GM12874 (cell line): ENCODE results near the gene UNC45A.

Experiments
- TF ChIP-seq, protein P1 (sequence below): IDR thresholded peaks from 2 replicates; pipeline ENCODE4 v1.5.1; 2011; ENCODE audit warnings: low read depth, mild to moderate bottlenecking, control low read depth, low read length, moderate library complexity; ENCODE audit not compliant: insufficient read depth

Gene UNC45A

GRCh38 chr15:90967206-90967605, 32.1 kb downstream of the UNC45A start:
- TF ChIP-seq, protein P1, sequence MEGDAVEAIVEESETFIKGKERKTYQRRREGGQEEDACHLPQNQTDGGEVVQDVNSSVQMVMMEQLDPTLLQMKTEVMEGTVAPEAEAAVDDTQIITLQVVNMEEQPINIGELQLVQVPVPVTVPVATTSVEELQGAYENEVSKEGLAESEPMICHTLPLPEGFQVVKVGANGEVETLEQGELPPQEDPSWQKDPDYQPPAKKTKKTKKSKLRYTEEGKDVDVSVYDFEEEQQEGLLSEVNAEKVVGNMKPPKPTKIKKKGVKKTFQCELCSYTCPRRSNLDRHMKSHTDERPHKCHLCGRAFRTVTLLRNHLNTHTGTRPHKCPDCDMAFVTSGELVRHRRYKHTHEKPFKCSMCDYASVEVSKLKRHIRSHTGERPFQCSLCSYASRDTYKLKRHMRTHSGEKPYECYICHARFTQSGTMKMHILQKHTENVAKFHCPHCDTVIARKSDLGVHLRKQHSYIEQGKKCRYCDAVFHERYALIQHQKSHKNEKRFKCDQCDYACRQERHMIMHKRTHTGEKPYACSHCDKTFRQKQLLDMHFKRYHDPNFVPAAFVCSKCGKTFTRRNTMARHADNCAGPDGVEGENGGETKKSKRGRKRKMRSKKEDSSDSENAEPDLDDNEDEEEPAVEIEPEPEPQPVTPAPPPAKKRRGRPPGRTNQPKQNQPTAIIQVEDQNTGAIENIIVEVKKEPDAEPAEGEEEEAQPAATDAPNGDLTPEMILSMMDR = no peak

- TF ChIP-seq, protein P1 = no peak
These were observed 33.3 kb downstream of the UNC45A start for GRCh38 chr15:90968434-90968833.

DNA sequence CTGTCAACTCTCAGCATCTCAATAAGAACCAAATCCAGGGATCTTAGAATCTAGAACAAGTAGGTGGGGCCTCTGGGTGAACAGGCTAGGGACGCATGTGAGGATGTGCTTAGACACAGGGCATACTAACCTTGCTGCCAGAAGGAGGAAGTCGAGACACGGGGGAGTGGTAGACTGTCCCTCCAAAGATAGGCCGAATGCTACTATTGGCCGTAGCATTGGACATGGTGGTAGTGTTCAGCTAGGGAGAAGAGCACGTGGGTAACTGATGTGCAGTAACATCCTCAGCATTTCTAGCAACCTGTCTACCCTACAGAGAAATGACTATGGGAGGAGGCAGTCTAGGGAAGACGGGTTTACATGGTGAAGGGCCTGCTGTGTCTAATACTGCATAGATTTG, 35.2 kb downstream of the UNC45A start:
- TF ChIP-seq, protein P1 = no peak

GRCh38 chr15:90972133-90972532, 37.0 kb downstream of the UNC45A start:
- TF ChIP-seq, protein P1 = no peak

- TF ChIP-seq, protein P1 = no peak
These were observed 39.1 kb downstream of the UNC45A start for GRCh38 chr15:90974216-90974615.

DNA sequence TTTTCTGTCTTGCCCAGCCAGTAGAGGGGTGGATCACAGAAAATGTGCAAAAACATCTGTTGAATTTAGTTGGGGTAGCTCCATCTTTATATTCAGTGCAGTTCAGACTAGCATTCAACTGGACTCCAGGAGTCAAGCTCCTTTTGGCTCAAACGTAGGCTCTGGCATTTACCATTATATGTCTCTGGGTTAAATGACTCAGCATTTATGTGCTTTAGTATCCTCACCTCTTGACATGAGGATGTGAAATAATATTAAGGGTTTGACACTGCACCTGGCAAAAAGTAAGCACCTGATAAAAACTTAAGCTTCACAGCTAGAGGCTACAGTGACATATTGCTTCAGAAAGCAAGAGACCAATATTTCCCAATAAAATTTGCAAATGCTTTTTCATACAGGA, 44.5 kb downstream of the UNC45A start:
- TF ChIP-seq, protein P1 = no peak

- TF ChIP-seq, protein P1 = no peak
These were observed 46.6 kb downstream of the UNC45A start for GRCh38 chr15:90981681-90982080.

DNA sequence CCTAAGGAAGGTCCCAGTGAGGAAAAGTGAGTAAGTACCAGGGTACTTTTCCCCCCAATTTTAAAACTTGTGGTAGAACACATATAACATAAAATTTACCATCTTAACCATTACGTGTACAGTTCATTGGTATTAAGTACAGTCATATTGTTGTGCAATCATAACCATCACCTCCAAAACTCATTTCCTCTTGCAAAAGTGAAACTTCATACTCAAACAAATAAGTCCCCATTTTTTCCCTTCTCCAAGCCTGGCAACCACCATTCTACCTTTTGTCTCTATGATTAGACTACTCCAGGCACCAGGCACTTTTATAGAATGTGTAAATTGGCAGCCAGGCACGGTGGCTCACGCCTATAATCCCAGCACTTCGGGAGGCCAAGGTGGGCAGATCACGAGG, 47.0 kb downstream of the UNC45A start:
- TF ChIP-seq, protein P1 = no peak
